HEK293 (cell line): ENCODE results near the gene MLF2.

Experiments used
- CTCF ChIA-PET: fragments of 350-600 bp; formaldehyde crosslinking; extraction: SDS; loops from one replicate; lab custom pipeline; 2021; ENCODE audit warnings: antibody characterized with exemption; lab: Yijun Ruan, JAX
- POLR2A ChIA-PET: fragments of 300-600 bp; formaldehyde crosslinking; extraction: SDS; loops from one replicate; lab custom pipeline; 2020; ENCODE audit warnings: antibody characterized with exemption, inconsistent platforms; lab: Yijun Ruan, JAX
- H3K27ac ChIP-seq: fragments of 200-500 bp; sonication (Bioruptor generic); 2 replicates; pipeline ENCODE4 v1.5.1; 2014; ENCODE audit warnings: low read depth, low read length, control low read depth, inconsistent platforms; ENCODE audit errors: extremely low read depth
- H3K36me3 ChIP-seq, 2 experiments: fragments of 200-500 bp in 1 of 2; sonication (Bioruptor generic) in 1 of 2; 1 replicate in 1 of 2; 2 replicates in 1 of 2; pipeline ENCODE4 v1.5.1; 2014 to 2017; ENCODE audit warnings: inconsistent platforms in 2 of 2, low read length in 2 of 2; ENCODE audit not compliant: control insufficient read depth in 2 of 2, insufficient read depth in 1 of 2
- H3K4me1 ChIP-seq: fragments of 200-500 bp; sonication (Bioruptor generic); 2 replicates; pipeline ENCODE4 v1.5.1; 2014; ENCODE audit warnings: mild to moderate bottlenecking, low read length, inconsistent platforms; ENCODE audit not compliant: control insufficient read depth, insufficient read depth
- H3K4me3 ChIP-seq: 2 replicates; pipeline ENCODE4 v1.5.1; 2011; ENCODE audit warnings: low read depth, mild to moderate bottlenecking, control low read depth, low read length, moderate library complexity
- H3K9me3 ChIP-seq: fragments of 200-500 bp; sonication (Bioruptor generic); 2 replicates; pipeline ENCODE4 v1.5.1; 2014; ENCODE audit warnings: low read depth, low read length, inconsistent platforms; ENCODE audit not compliant: control insufficient read depth, insufficient read depth
- HIC1 ChIP-seq: fragments of 450-650 bp; formaldehyde crosslinking; IDR thresholded peaks from 2 replicates; pipeline ENCODE4 v1.5.1; 2016; ENCODE audit warnings: missing biosample characterization, missing genetic modification characterization
- HOXD13 ChIP-seq: sonication (generic); formaldehyde crosslinking; IDR thresholded peaks from 2 replicates; pipeline ENCODE4 v1.8.0; 2022; ENCODE audit warnings: missing genetic modification reagents, borderline replicate concordance
- PRDM1 ChIP-seq: fragments of 450-650 bp; formaldehyde crosslinking; IDR thresholded peaks from 2 replicates; pipeline ENCODE4; 2016; ENCODE audit warnings: missing biosample characterization, missing genetic modification characterization
- PRDM2 ChIP-seq: fragments of 450-650 bp; formaldehyde crosslinking; IDR thresholded peaks from 2 replicates; pipeline ENCODE4 v1.5.1; 2016; ENCODE audit warnings: missing biosample characterization, missing genetic modification characterization, borderline replicate concordance
- ZFHX2 ChIP-seq: fragments of 450-650 bp; formaldehyde crosslinking; conservative IDR thresholded peaks from 2 replicates; pipeline ENCODE4 v1.5.1; 2016; ENCODE audit warnings: missing biosample characterization, missing genetic modification characterization
- ZNF2 ChIP-seq: fragments of 450-650 bp; formaldehyde crosslinking; IDR thresholded peaks from 2 replicates; pipeline ENCODE4 v1.5.1; 2016; ENCODE audit warnings: missing biosample characterization, missing genetic modification characterization
- ZNF311 ChIP-seq: fragments of 450-650 bp; formaldehyde crosslinking; IDR thresholded peaks from 2 replicates; pipeline ENCODE4 v1.5.1; 2017; ENCODE audit warnings: missing biosample characterization, missing genetic modification characterization, borderline replicate concordance
- ZNF473 ChIP-seq: fragments of 450-650 bp; formaldehyde crosslinking; IDR thresholded peaks from 2 replicates; pipeline ENCODE4 v1.5.1; 2017; ENCODE audit warnings: missing biosample characterization, missing genetic modification characterization
- ZNF518A ChIP-seq: fragments of 450-650 bp; formaldehyde crosslinking; conservative IDR thresholded peaks from 2 replicates; pipeline ENCODE4 v1.5.1; 2016; ENCODE audit warnings: low read depth, missing biosample characterization, missing genetic modification characterization
- ZNF560 ChIP-seq: fragments of 450-650 bp; formaldehyde crosslinking; IDR thresholded peaks from 2 replicates; pipeline ENCODE4 v1.5.1; 2017; ENCODE audit warnings: missing biosample characterization, missing genetic modification characterization, borderline replicate concordance
- ZNF596 ChIP-seq: fragments of 450-650 bp; IDR thresholded peaks from 2 replicates; pipeline ENCODE4 v1.5.0; 2018; ENCODE audit warnings: missing biosample characterization, mild to moderate bottlenecking, missing genetic modification characterization, moderate library complexity
- ZNF624 ChIP-seq: fragments of 450-650 bp; formaldehyde crosslinking; IDR thresholded peaks from 2 replicates; pipeline ENCODE4 v1.5.1; 2017; ENCODE audit warnings: missing biosample characterization, missing genetic modification characterization
- ZNF664 ChIP-seq: fragments of 450-650 bp; formaldehyde crosslinking; IDR thresholded peaks from 2 replicates; pipeline ENCODE4 v1.5.1; 2016; ENCODE audit warnings: missing biosample characterization, missing genetic modification characterization
- ZNF707 ChIP-seq: fragments of 450-650 bp; formaldehyde crosslinking; IDR thresholded peaks from 2 replicates; pipeline ENCODE4 v1.5.1; 2016; ENCODE audit warnings: missing biosample characterization, missing genetic modification characterization
- ZSCAN23 ChIP-seq: fragments of 450-650 bp; formaldehyde crosslinking; IDR thresholded peaks from 2 replicates; pipeline ENCODE4 v1.5.1; 2016; ENCODE audit warnings: missing biosample characterization, missing genetic modification characterization

The MLF2 gene

GRCh38 chr12:6782850-6783566 is 30.1 kb upstream of the MLF2 start:
- CTCF ChIA-PET = interaction anchor here (0.6 to 8.3 kb wide), 6 partner anchors 16 to 99 kb away, joined by 3 to 71 read pairs (median 8); partner anchors contain the start of genes MLF2 and PTMS
- H3K4me3 ChIP-seq = no peak overlapping the region
- TF ChIP-seq ZNF707 (tag by site-specific recombination) (no peak), PRDM1 (no peak), HOXD13 (CRISPR knock-in tag) (no peak)
- TF ChIP-seq, all 188 proteins: peak for 0
- POLR2A ChIA-PET = interaction anchor here (0.5 to 2.1 kb wide), 3 partner anchors 17 to 45 kb away, joined by 4 to 9 read pairs (median 5); partner anchors contain the start of genes P3H3 and PTMS
- peaks cover 7% of the 10 kb centered on the region for H3K4me1 ChIP-seq
- H3K9me3 ChIP-seq = no peaks in the 10 kb centered on the region
- H3K27ac ChIP-seq = no peak overlapping the region
- H3K36me3 ChIP-seq = no peaks in the 10 kb centered on the region

- POLR2A ChIA-PET = interaction anchor here (0.5 to 2.1 kb wide), 3 partner anchors 16 to 46 kb away, joined by 4 to 9 read pairs (median 5); partner anchors contain the start of genes P3H3 and PTMS
- Histone ChIP-seq H3K27ac (no peak overlapping the region), H3K4me3 (no peak overlapping the region)
- peak; percentile 54 for TF ChIP-seq ZFHX2
- no peak for TF ChIP-seq PRDM2
- no peak for TF ChIP-seq ZNF560 (tag by site-specific recombination)
- no peak for TF ChIP-seq HIC1
- no peak for TF ChIP-seq ZNF2 (tag by site-specific recombination)
- TF ChIP-seq, all 188 proteins: peak for 1
- CTCF ChIA-PET = interaction anchor here (0.8 to 8.3 kb wide), 4 partner anchors 15 to 53 kb away, joined by 3 to 71 read pairs (median 40); partner anchors contain the start of genes MLF2 and PTMS
- H3K9me3 ChIP-seq = no peaks in the 10 kb centered on the region
- no peaks in the 10 kb centered on the region for H3K36me3 ChIP-seq
- H3K4me1 ChIP-seq = peaks cover 7% of the 10 kb centered on the region
Observed at GRCh38 chr12:6782119-6782518, 29.2 kb upstream of the MLF2 start.

GRCh38 chr12:6780573-6780972 is 27.6 kb upstream of the MLF2 start:
- CTCF ChIA-PET = interaction anchor here (0.7 to 8.3 kb wide), 10 partner anchors 9 to 128 kb away, joined by 3 to 71 read pairs (median 4); partner anchors contain the start of genes CD4, MLF2, PTMS and USP5
- TF ChIP-seq ZNF518A (tag by site-specific recombination) (no peak), ZNF473 (tag by site-specific recombination) (no peak), ZNF624 (tag by site-specific recombination) (no peak), ZSCAN23 (tag by site-specific recombination) (no peak), ZNF596 (tag by site-specific recombination) (no peak), ZNF664 (tag by site-specific recombination) (no peak), ZNF311 (tag by site-specific recombination) (no peak)

More at GRCh38 chr12:6780573-6780972, 27.6 kb upstream of the MLF2 start:
- H3K4me1 ChIP-seq = peaks cover 7% of the 10 kb centered on the region
- POLR2A ChIA-PET = interaction anchor here (0.6 to 1.1 kb wide), 3 partner anchors 35 to 91 kb away, joined by 3 to 4 read pairs (median 4); partner anchors contain the start of gene ZNF384
- no peaks in the 10 kb centered on the region for H3K36me3 ChIP-seq
- no peaks in the 10 kb centered on the region for H3K9me3 ChIP-seq
- H3K4me3 ChIP-seq = no peak overlapping the region
- H3K27ac ChIP-seq = no peak overlapping the region
